ENCODE results near the gene EMID1.

DNA sequence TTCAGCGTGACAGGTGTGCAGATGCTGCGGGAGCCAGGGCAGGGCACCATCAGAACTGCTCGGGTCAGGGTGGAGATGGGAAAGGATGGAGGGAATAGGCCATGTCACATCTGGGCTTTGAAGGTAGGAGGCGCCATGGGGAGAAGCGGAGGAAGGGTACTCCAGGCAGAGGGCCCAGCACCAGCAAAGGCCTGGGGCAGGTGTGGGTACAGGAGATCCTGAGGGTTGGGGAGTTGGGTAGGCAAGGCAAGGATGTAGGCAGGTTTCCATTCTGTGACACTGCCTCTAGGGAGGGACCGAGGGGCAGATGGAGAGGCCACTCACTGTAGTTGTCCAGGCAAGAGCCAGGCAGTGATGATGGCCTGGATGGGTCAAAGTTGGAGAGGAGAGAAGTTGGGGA lies 8.5 kb downstream of the EMID1 start:
- TF ChIP-seq CTCF (IDR thresholded peaks at IDR 0.05): no peak
- no peak for TF ChIP-seq POLR2A (IDR thresholded peaks at IDR 0.05)

All from testis (tissue), 2 donors.